G401 (cell line): ENCODE results near the gene MAP4K4. TPM values are rescaled to one million over a fixed set of nuclear protein-coding genes. Genes with fewer than 3 reads are reported as not detected.
"Not testable (repeated sequence)": the region's sequence is repeated elsewhere in the genome, so short reads cannot be mapped to it uniquely, and the experiment has no call there.

Experiments
- DNase-seq: peaks from one replicate; pipeline ENCODE4 v3.0.0-alpha.2; 2015; ENCODE audit warnings: low spot score
- in situ Hi-C: cut with HindIII; loops from 2 replicates; pipeline ENCODE4 v1.10.0; 2016; ENCODE audit warnings: low sequenced_read_pairs, mixed read lengths
- total RNA-seq: library from RNA; depleted of rRNA; stranded (reverse); fragments of >200 nt; shearing (Covaris generic); gene quantifications from 2 replicates; pipeline ENCODE4 v1.2.3, GENCODE V29; 2014

Gene MAP4K4
- total RNA-seq, 1 experiment from 2014 or later = 70.8 TPM

- in situ Hi-C loops = no loop called here
- no peak for DNase-seq
These were observed 57.1 kb downstream of the MAP4K4 start for GRCh38 chr2:101754618-101755017.

DNA sequence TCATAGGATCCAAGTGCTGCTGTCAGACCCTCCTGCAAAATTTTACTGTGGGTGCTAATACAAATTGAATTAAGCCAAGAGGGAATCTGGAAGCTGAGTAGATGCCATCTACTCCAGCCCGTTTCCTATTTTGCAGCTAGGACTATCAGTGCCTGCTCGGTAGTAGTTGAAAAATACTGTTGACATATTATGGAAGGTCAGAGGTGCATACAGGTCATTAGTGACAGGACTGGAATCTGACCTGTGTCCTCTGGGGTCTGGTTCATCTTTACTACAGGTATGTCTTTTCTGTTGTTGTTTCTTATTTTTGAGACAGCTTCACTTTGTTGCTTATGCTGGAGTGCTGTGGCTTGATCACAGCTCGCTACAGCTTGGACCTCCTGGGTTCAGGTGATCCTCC lies 58.8 kb downstream of the MAP4K4 start:
- in situ Hi-C loops = no loop called here
- DNase-seq = no peak

- in situ Hi-C loops = no loop called here
- no peak for DNase-seq
These were observed 60.5 kb downstream of the MAP4K4 start for GRCh38 chr2:101758001-101758400.

- DNase-seq = no peak
- in situ Hi-C loops = no loop called here
These were observed 61.7 kb downstream of the MAP4K4 start for GRCh38 chr2:101759162-101759561.

DNA sequence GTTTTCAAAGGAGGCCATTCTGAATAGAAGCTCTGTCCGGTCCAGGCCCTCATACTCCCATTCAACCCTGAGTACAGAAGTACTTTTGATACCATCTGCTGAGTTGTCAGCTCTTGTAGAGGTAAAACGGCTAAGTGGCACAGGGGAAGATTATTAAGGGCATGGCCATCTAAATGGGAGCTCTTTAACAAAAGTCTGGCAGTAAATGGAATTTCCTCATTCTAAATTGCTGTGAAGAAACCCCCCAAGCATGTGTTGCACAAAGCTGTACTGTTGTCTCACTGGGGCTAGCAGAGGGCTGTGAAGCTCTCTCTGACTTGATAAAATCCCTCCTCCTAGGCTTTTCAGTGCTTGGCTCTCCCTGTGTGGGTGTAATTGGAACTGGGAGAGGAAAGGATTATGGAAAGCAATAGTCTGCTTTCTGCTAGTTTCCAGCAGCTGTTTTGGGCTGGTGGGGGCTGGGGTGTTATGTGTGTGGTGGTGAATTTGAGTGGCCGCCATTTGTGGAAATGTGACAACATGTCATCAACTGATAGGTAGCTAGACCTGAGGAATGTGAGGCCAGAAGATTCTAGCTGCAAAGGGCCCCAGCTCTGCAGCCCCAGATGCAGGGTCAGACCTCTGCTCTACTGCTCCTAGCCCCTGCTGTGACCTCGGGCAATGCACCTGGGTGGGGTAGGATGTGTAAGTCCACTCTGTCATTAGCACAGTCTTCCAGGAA lies 65.1 kb downstream of the MAP4K4 start:
- no peak for DNase-seq
- in situ Hi-C loops = no loop called here

GRCh38 chr2:101763496-101764333 lies 66.2 kb downstream of the MAP4K4 start:
- in situ Hi-C loops = no loop called here
- no peak for DNase-seq

- in situ Hi-C loops = no loop called here
These were observed 68.8 kb downstream of the MAP4K4 start for GRCh38 chr2:101766337-101766736.

GRCh38 chr2:101766871-101767739 lies 69.6 kb downstream of the MAP4K4 start:
- DNase-seq = no peak
- in situ Hi-C loops = no loop called here

More at GRCh38 chr2:101766337-101766736, 68.8 kb downstream of the MAP4K4 start:
- DNase-seq = no peak

GRCh38 chr2:101768556-101769220 lies 71.2 kb downstream of the MAP4K4 start:
- in situ Hi-C loops = no loop called here
- DNase-seq = peak; percentile 38

DNA sequence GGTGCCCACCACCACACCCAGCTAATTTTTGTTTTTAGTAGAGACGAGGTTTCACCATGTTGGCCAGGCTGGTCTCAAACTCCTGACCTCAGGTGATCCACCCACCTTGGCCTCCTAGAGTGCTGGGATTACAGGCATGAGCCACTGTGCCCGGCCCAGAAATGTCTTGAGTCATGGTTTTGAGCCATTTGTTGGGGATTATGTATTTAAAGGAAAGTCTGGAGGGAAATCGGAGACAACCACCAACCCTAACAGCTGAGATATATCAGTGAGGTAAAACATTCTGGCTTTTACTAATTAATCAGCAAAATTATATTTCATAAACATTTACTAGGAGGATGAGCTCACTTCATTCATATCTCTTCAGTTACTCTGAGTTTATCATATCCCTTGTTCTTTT lies 72.2 kb downstream of the MAP4K4 start:
- DNase-seq, in situ Hi-C loops: not testable (repeated sequence)

DNA sequence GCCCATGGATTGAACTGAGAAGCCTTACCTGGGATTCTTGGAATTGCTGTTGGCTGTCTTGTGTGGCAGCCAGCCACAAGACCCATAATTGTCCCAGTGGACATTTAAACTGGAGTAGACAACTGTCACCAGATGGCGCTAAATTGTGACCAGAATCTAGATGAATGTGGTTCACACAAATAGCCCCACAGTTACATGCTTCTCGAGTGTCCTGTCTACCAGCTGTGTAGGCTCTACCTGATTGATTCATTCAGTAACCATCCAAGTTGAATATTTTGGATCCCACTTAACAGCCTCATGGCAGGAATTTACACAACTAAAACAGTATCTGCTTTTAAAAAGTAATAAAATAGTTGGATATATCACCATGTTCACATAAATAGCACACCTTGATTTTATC lies 73.2 kb downstream of the MAP4K4 start:
- in situ Hi-C loops = no loop called here
- peak; percentile 83 for DNase-seq

DNA sequence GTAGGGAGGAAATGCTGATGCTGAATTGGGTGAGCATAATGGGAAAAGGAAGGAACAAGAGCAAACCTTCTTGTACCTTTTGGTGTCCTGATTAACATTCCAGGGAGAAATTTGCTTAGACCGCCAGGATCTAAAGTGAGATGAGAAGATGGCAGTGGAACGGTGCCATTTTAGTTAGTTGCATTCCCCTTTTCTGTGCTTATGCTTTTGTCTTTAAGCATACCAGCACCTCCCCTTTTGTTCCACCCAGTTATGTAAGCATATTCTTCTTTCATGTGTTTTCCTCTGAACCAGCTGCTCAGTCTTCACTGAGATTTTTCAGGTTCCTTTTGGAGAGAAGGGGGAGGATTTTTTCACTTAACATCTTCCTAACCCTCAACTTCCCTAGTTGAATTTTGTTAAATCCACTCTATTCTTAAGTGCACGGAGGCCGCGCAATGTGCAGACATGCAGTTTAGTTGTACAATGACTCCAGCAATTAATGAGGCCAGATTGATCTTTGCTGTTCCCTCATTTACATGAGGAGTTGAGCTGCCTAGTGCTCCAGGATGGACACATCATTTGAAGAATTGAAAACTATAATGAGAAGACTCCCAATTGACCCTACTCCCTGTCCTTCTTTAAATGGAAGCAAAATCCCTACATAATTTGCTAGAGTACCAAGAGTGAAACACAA lies 73.9 kb downstream of the MAP4K4 start:
- in situ Hi-C loops = no loop called here
- DNase-seq = no peak

- in situ Hi-C loops = no loop called here
- DNase-seq = no peak
These were observed 74.4 kb downstream of the MAP4K4 start for GRCh38 chr2:101771910-101772321.

- in situ Hi-C loops = no loop called here
These were observed 75.6 kb downstream of the MAP4K4 start for GRCh38 chr2:101773137-101773536.

GRCh38 chr2:101773961-101774360 lies 76.5 kb downstream of the MAP4K4 start:
- in situ Hi-C loops, DNase-seq: not testable (repeated sequence)

More at GRCh38 chr2:101773137-101773536, 75.6 kb downstream of the MAP4K4 start:
- no peak for DNase-seq

DNA sequence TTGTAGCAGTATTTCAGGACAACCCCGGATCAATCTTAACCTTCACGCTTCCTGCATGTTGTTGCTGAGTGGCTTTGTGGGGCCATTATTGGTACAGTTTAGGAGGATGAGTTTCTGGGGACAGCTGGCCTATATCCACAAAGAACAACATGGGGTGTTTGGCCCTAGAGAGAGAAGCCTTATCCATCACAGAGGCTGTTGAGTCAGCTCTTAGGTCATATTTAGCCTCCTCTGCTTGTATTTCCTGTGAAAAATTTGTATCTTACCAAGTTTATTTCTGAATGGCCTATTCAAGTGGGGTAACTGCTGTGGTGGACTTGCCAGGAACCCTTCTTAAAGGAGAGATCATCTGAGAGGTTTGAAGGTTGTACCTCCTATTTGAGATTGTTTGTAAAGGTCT lies 77.6 kb downstream of the MAP4K4 start:
- DNase-seq = no peak
- in situ Hi-C loops = no loop called here

GRCh38 chr2:101775636-101776035 lies 78.1 kb downstream of the MAP4K4 start:
- in situ Hi-C loops = no loop called here

More at GRCh38 chr2:101775636-101776035, 78.1 kb downstream of the MAP4K4 start:
- DNase-seq = no peak
